Stimulated activated CD4-positive, alpha-beta T cell treated with anti-CD3 and anti-CD28 coated beads, Interleukin-1b, Interleukin-23, amount 100 ng/mL, for 4 hours (primary cell): ENCODE data around the gene POPDC3.
"Not testable (repeated sequence)": the region's sequence is repeated elsewhere in the genome, so short reads cannot be mapped to it uniquely, and the experiment has no call there.

Source experiments
- DNase-seq, 2 donors: peaks; one replicate each; pipeline ENCODE4 v3.0.0-alpha.2; 2020; ENCODE audit warnings: low read depth in 2 of 2

The POPDC3 gene

GRCh38 chr6:105179244-105180065, at the start of gene POPDC3:
POPDC3 (minus strand) TSS chr6:105180014; CDS start chr6:105161909, 18,105 bp downstream.
- no peak for DNase-seq

GRCh38 chr6:105227295-105227767, 47.5 kb upstream of the POPDC3 start:
- no peak for DNase-seq

GRCh38 chr6:105226598-105227294, 46.9 kb upstream of the POPDC3 start:
- DNase-seq, result no peak

GRCh38 chr6:105223242-105223641, 43.4 kb upstream of the POPDC3 start:
- no peak for DNase-seq

GRCh38 chr6:105221219-105221618, 41.4 kb upstream of the POPDC3 start:
- DNase-seq, result not testable (repeated sequence)

GRCh38 chr6:105220186-105220585, 40.4 kb upstream of the POPDC3 start:
- DNase-seq, result no peak

GRCh38 chr6:105219218-105219617, 39.4 kb upstream of the POPDC3 start:
- not testable (repeated sequence) for DNase-seq

- DNase-seq, result no peak
Measured at GRCh38 chr6:105215506-105215905, 35.7 kb upstream of the POPDC3 start.

GRCh38 chr6:105214668-105215067, 34.9 kb upstream of the POPDC3 start:
- DNase-seq, result no peak

GRCh38 chr6:105213272-105213671, 33.5 kb upstream of the POPDC3 start:
- DNase-seq, result no peak

- no peak for DNase-seq
Measured at GRCh38 chr6:105212587-105212986, 32.8 kb upstream of the POPDC3 start.

- no peak for DNase-seq
Measured at GRCh38 chr6:105211831-105212230, 32.0 kb upstream of the POPDC3 start.

GRCh38 chr6:105210932-105211531, 31.2 kb upstream of the POPDC3 start:
- DNase-seq, result no peak

- no peak for DNase-seq
Measured at GRCh38 chr6:105209950-105210706, 30.3 kb upstream of the POPDC3 start.

GRCh38 chr6:105207524-105208269, 27.9 kb upstream of the POPDC3 start:
- DNase-seq, result no peak

- DNase-seq, result no peak
Measured at GRCh38 chr6:105204768-105205167, 25.0 kb upstream of the POPDC3 start.

- DNase-seq, result no peak
Measured at GRCh38 chr6:105204331-105204730, 24.5 kb upstream of the POPDC3 start.

- DNase-seq, result no peak
Measured at GRCh38 chr6:105202486-105202885, 22.7 kb upstream of the POPDC3 start.

- no peak for DNase-seq
Measured at GRCh38 chr6:105200133-105200730, 20.4 kb upstream of the POPDC3 start.

- DNase-seq, result no peak
Measured at GRCh38 chr6:105199711-105200110, 19.9 kb upstream of the POPDC3 start.

- DNase-seq, result no peak
Measured at GRCh38 chr6:105196076-105196475, 16.3 kb upstream of the POPDC3 start.
